ENCODE results near the gene PNO1.

DNA sequence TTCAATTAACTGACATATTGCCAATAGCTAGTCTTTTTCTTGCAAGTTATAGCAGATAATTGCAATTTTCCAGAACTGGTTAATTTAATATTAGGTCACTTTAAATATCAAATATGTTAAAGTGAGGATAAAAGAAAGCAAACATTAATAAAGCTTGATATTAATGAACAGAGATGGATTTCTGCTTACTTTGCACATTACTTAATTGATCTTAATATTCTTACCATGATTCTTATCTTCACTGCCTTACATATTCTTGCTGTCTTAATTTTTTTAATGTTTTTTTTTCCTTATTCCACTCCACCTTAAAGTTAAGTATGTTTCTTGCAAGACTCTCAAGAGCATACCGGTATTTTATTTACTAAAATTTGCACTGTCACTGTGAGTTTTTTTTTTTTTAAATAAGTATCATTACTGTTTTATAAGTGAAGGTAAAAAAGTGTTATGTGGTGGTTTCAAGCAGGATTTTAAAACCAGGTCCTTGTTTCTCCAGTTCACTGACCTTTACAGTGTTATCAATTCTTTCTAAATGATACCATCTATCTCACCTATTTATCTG lies 60.7 kb downstream of the PNO1 start:
- TF ChIP-seq SUZ12 (IDR thresholded peaks at IDR 0.05) (no peak), FOXA1 (IDR thresholded peaks at IDR 0.05) (no peak), FOXM1 (IDR thresholded peaks at IDR 0.05; ENCODE audit: borderline replicate concordance) (no peak), ZNF384 (IDR thresholded peaks at IDR 0.05) (no peak), SP1 (IDR thresholded peaks at IDR 0.05) (no peak), FOXK2 (IDR thresholded peaks at IDR 0.05) (no peak), TARDBP (IDR thresholded peaks at IDR 0.05) (no peak), CTBP1 (IDR thresholded peaks at IDR 0.05; ENCODE audit: borderline replicate concordance) (no peak), ELF4 (IDR thresholded peaks at IDR 0.05) (no peak), HDGF (IDR thresholded peaks at IDR 0.05; ENCODE audit: borderline replicate concordance) (no peak), BHLHE40 (IDR thresholded peaks at IDR 0.05; ENCODE audit: borderline replicate concordance) (no peak), ARNT (IDR thresholded peaks at IDR 0.05) (no peak)
